NCI-H2081 treated with DMSO at 0.1 percent for 48 hours (cell line): ENCODE measurements around the gene GOLGA3.
"Not testable (repeated sequence)": the region's sequence is repeated elsewhere in the genome, so short reads cannot be mapped to it uniquely, and the experiment has no call there.

Experiments used
- DNase-seq: peaks from one replicate; lab custom pipeline; 2025; lab: John Stamatoyannopoulos, UW

GOLGA3 gene

GRCh38 chr12:132776816-132777568 lies 51.7 kb downstream of the GOLGA3 start:
- DNase-seq = no peak

DNA sequence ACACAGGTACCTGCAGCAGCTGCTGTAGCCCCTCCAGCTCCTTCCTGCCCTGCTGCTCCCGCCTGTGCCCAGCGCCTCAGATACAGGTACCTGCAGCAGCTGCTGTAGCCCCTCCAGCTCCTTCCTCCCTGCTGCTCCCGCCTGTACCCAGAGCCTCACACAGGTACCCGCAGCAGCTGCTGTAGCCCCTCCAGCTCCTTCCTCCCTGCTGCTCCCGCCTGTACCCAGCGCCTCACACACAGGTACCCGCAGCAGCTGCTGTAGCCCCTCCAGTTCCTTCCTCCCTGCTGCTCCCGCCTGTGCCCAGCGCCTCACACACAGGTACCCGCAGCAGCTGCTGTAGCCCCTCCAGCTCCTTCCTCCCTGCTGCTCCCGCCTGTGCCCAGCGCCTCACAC lies 52.4 kb downstream of the GOLGA3 start:
- DNase-seq = not testable (repeated sequence)

- DNase-seq = no peak
Measured at GRCh38 chr12:132775502-132776229, 53.0 kb downstream of the GOLGA3 start.

DNA sequence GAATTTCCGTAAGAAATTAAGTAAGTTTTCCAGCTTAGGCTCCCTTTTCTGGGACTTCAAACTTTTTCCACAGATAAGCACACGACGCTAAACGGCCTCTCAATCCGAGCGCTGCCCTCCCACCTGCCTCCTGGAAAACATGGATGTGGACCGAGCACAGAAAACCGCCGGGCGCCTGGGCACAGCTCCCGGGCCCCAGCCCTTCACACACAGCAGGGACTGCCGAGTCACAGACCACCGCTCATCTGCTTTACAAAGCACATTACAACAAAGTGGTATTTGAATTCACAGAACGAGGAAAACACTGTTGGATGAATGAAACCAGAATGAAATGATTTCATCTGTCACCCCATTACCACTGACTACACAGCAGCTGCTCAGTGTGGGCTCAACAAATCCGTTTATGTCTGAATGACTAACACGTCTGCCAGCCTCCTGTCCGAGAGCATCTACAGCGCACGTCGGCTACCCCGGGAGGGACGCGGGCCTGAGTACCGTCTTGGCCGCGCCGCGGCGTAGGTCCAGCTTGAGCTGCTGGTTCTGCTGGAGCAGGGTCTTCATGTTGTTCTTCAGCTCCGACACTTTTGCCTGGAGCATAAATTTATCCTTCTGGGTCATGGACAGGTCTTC lies 53.9 kb downstream of the GOLGA3 start:
- DNase-seq = no peak

DNA sequence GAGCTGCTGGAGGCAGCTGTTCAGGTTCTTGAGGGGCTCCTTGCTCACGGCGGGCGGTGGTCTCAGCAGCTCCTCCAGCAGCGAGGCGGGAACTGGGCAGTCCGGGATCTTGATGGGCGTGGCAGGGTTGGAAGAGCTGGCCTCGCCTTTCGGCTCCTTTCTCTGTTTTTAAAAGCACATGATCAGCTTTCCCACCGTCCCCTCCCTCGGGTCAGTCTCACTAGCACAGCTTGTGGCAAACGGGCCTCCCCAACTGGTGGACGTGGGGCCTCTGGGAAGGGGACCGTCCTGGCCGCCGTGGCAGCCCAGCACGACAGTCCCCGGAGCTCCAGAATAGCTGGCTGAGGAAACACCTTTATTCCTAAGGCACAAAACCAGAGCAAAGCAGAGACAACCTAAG lies 54.5 kb downstream of the GOLGA3 start:
- no peak for DNase-seq

DNA sequence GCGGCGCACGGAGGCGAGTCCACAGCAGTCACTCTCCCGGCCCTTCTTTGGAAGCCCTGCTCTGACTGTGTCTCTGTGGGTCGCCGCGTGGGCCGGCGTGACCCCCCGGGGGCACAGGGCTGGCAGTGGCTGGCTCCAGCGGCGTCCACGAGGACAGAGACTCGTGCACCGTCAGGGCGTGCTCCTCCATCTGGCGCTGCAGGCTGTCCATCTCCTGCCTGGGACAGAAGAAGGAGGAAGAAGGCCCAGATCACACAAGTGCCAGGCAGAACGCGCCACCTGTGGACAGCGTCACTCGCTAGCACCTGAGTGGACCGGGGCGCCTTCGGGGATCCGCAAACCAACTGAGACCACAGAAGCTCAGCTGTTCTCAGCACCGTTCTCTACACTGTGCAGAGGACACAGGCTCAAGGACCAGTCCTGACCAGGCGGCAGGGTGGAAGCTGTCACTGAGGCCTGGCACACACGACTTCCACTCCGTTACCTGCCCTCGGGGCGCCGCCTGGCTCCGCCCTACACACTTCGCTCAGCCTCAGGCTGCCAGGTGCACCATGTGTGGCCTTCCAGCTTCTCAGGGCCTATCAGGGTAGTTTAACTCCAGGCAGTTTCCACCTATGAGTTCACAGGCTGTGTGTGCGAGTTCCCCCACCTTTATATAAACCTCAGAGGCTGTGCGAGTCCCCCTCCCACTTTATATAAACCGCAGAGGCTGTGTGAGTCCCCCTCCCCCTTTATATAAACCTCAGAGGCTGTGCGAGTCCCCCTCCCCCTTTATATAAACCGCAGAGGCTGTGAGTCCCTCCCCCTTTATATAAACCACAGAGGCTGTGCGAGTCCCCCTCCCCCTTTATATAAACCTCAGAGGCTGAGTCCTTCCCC lies 55.4 kb downstream of the GOLGA3 start:
- DNase-seq = no peak

DNA sequence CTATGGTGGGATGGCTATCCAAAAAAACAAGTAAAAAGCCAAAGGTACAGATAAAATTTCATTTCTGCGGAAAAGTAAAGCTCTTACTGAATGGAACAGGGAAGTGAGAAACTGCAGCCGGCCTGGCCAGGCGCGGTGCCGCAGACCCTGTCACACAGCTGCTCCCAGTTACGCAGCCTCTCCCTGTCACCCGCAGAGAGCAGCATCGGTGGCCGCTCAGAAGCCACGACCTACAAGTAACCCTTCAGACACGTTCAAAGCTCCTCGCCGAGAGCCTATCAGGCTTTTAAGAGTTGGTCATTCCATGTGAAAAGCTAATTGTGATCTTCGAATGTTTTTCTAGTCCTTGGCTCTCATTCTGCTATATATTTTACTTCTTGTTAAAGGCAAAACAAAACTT lies 56.1 kb downstream of the GOLGA3 start:
- no peak for DNase-seq

DNA sequence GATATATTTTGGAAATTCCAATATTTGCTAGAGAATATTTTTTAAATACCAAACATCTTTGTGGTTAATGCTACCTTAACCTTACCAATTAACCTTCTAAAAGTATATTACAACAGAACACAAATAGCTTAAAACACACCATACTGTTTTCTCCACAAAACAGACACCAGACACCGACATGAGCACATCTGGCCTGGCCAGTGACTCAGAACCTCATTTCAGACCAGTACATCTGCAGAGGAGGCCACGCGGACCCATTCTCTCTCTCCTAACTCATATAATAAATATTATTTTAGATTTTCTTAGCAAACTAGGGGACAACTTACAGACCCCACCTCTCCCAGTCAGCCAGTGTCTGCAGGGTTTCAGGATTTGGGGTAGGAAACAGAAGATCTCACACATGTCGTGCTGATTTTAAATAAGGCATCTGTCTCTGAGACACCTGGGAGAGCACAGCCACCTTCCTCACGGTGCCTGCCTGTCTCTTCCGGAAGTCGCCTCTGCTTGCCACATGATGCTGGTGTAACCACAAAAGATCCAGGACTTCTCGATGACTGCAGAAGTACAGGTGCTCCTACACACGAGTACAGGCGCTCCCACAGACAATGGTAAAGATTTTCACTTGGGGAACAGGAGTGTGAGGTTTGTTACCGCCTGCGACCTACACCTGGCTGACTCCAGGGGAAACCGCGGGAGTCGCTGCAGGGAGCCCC lies 57.4 kb downstream of the GOLGA3 start:
- DNase-seq = no peak

- DNase-seq = no peak
Measured at GRCh38 chr12:132766380-132767085, 62.1 kb downstream of the GOLGA3 start.

DNA sequence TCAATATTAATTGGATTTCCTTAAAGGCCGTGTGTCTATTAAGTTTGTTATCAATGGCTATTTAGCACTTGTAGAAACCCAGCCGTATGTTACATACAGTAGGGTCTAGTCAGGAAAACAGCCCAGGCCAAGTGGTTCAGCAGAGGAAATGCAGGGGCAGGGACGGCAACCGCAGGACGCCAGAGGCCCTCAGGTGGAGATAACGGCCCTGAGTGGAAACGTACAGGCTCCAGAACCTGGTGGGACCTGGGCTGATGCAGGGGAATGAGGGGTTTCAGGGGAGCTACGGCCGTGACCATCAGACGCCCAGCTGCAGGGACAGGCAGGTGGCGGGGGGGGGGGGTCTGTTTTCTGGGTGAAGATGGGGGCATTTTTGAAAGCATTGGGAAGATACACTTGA lies 63.3 kb downstream of the GOLGA3 start:
- DNase-seq = no peak

DNA sequence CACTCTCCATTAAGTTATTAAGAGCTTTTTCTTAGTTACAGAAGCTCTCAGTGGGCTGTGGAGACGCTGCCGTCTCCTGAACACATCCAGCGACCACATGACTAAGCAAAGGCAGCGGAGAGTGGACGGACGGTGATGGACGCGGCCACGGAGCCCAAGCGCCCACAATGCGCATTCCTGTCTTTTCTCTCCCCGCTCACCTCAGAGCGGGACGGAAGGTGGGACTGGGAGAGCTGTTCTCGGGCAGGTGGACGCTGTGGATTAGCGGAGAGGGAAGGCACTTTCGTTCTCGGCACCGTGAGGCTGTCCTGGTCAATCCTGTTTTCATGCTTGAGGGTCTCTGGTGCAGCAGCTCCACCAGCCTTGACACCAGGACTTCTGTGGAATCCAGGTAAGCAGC lies 64.4 kb downstream of the GOLGA3 start:
- no peak for DNase-seq

GRCh38 chr12:132761921-132762583 lies 66.6 kb downstream of the GOLGA3 start:
- DNase-seq = peak; percentile 16

GRCh38 chr12:132761032-132761920 lies 67.4 kb downstream of the GOLGA3 start, which contains the start of gene ANKLE2:
Gene ANKLE2 (minus strand): TSS chr12:132761832. CDS start chr12:132761798, 34 bp downstream.
- no peak for DNase-seq

GRCh38 chr12:132759359-132759758 lies 69.3 kb downstream of the GOLGA3 start:
- DNase-seq = no peak

GRCh38 chr12:132758825-132759224 lies 69.8 kb downstream of the GOLGA3 start:
- not testable (repeated sequence) for DNase-seq

DNA sequence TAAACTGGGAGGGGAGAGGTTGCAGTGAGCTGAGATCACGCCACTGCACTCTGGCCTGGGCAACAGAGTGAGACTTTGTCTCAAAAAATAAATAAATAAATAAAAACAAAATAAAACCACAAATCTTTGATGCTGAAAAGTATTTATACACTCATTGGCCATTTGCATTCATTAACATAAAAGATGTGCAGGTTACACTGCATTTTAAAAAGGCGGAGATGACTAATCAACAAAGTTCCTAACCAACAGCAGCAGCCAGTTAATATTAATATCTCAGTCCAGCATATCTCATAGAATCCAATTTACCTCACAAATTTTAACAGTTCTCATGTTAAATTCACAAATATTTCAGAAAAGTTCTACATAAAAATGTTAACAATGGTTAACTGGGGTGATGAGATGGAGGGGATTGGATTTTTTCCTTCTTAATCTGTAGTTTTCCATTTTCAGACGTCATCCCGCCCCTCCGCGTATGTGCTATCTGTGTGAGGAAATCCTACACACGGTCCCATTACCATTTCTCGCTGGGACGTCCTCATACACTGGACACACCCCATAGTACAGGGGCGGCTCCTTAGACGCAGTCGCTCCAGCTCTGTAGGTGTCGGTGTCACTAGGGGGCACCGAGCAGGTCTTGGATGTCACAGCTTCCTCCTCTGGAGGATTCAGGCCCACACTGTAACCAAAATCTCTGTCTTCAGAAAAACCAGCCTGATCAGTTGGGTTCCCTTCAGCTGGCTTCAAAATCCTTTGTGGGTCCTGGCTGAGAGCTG lies 74.3 kb downstream of the GOLGA3 start:
- no peak for DNase-seq

GRCh38 chr12:132753670-132754069 lies 75.0 kb downstream of the GOLGA3 start:
- DNase-seq = not testable (repeated sequence)

GRCh38 chr12:132748319-132748718 lies 80.3 kb downstream of the GOLGA3 start:
- DNase-seq = no peak
